Stimulated activated CD4-positive, alpha-beta T cell treated with anti-CD3 and anti-CD28 coated beads, Interleukin-1b, Interleukin-23, amount 100 ng/mL, for 1 hour (primary cell): ENCODE results near the gene C5orf22.
"Not testable (repeated sequence)": the region's sequence is repeated elsewhere in the genome, so short reads cannot be mapped to it uniquely, and the experiment has no call there.

Experiments used
- DNase-seq, 2 donors: peaks; one replicate each; pipeline ENCODE4 v3.0.0-alpha.2; 2020; ENCODE audit warnings: low read depth in 2 of 2

Gene C5orf22

DNA sequence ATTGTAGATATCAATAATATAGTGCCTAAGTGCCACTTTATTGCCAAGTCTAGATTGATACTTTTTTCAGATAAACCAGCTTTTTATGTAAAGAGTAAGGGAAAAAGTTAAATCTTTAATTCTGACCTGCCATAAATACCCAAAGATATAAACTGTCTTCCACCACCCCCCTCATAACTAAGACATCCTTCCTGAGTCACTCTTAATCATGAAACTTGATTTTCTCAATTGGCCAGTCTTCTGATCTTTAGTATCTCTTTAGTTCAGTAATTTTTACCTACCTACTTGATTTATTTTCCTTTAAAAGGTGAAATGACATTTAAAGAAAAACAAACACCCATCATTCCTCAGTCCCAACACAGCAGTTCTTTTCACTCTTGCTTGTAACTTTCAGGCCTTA is 21.8 kb downstream of the C5orf22 start:
- DNase-seq, result no peak

DNA sequence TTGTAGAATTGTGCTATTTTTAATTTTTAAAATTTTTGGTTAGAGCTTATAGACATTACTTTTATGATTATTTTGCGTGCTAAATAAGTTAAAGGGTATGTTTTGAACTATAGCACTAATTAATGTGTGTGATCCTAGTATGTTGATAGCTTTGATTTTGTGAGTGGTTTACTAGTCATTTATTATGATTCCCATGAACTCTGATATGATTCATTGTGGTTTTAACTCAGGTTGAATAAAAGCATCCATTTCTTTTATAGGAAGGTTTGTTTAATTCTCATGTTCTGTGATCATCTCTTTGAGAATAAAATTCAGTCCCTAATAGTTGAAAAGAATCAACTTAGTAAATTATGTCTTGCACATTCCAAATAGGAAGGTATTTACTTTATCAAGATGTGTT is 22.5 kb downstream of the C5orf22 start:
- no peak for DNase-seq

GRCh38 chr5:31556461-31556860 is 24.4 kb downstream of the C5orf22 start:
- DNase-seq, result no peak

GRCh38 chr5:31559942-31560341 is 27.8 kb downstream of the C5orf22 start:
- DNase-seq, result no peak

DNA sequence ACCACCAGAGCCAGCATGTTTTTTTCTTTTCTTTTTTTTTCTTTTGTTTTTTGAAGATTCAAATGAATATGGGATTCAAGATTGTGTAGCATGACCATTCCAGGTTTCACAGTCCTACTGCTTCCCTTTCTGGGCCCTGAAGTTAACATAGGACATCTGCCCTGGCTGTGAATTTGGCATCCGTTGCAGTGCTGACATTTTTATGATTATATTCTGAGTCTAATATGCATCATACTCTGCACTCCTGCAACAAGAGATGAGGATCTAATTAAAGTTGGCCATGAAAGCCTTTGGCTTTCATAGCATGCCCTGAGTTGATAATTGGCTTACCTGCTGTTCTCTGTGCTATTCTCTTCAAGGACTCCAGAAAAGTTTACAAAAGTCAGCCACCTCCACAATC is 29.8 kb downstream of the C5orf22 start:
- no peak for DNase-seq

GRCh38 chr5:31563216-31563615 is 31.1 kb downstream of the C5orf22 start:
- DNase-seq, result no peak

DNA sequence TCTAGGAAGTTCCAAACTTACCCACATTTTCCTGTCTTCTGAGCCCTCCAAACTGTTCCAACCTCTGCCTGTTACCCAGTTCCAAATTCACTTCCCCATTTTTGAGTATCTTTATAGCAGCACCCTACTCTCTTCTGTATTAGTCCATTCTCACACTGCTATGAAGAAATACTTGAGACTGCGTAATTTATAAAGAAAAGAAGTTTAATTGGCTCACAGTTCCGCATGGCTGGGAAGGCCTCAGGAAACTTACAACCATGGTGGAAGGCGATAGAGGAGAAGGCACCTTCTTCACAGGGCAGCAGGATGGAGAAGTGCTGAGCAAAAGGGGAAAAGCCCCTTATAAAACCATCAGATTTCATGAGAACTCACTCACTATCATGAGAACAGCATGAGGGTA is 34.3 kb downstream of the C5orf22 start:
- DNase-seq, result not testable (repeated sequence)

- no peak for DNase-seq
Measured at GRCh38 chr5:31568302-31568835, 36.3 kb downstream of the C5orf22 start.

GRCh38 chr5:31569068-31569467 is 37.0 kb downstream of the C5orf22 start:
- no peak for DNase-seq

DNA sequence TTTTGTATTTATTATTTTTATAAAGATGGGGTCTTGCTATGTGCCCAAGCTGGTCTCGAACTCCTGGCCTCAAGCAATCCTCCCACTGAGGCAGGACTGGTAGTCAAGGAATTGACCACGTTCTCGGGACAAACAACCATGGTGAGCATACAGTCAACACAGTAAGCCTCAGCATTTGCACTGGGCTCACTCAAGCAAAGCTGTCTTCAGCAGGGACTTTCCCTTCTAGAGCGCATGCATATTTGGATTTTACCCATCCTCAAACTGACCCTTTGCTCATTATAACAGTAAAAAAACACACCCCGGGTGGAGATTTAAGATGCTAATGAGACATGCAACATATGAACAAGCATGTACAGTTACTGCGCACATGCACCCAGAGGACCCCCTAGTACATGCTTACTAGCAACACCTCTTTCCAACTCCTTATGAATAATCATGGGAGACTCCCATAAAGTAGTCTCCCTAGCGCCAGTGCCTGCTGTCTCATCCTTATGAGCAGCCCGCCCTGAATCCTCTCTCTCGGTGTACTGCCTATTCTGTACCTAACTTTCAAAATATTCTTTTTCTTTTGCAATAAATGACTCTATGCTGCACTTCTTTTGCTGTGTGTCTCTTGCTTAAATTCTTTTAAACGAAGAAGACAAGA is 41.5 kb downstream of the C5orf22 start:
- DNase-seq, result no peak

- no peak for DNase-seq
Measured at GRCh38 chr5:31574772-31575171, 42.7 kb downstream of the C5orf22 start.

GRCh38 chr5:31577438-31577837 is 45.3 kb downstream of the C5orf22 start:
- no peak for DNase-seq

DNA sequence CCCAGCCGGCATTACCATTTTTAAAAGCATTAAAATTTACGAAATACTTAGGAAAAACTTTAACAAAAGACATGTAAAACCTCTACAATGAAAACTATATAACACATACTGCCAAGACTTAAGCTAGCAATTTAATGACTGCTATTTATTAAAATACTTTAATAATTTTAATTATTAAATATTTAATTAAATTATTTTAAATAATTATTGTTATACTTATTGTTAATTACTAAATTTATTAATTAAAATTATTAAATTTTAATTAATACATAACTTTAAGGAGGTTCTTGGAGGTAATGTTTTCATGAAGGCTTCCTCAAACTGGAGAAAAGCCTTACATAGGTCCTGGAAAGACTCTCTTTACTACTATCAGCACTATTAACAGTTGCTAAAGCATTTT is 47.5 kb downstream of the C5orf22 start:
- no peak for DNase-seq

GRCh38 chr5:31581498-31582099 is 49.5 kb downstream of the C5orf22 start:
- no peak for DNase-seq

GRCh38 chr5:31583129-31583528 is 51.0 kb downstream of the C5orf22 start:
- DNase-seq, result no peak

DNA sequence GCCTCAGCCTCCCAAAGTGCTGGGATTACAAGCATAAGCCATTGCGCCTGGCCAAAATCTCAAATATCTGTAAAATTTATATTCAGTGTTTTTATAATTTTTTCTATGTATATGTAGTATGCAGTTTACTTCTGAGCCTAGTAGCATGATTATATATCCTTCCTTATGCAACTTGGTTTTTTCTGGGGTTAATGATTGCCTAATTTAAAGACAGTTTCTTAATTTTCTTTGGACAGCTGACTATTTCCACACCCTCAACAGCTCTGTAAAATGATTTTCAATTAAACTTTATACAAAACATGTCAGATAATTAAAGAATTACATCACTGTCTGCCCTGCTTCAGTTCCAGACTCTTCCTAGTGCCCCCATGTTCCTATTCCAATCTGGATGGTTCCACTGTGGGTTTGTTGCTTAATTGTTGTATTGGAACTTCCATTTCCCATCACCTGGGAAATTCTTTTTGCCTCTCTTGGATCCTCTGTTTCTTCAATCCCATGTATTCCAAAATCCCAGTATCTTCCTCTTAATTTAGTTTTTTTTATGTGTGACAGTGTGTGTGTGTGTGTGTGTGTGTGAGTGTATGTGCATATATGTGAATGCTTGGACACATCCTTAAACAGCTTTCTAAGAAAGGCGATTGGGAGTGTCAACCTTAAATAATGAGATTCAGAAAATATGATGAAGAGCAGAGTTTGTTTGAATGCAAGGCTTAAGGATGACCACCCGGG is 53.2 kb downstream of the C5orf22 start:
- DNase-seq, result no peak

DNA sequence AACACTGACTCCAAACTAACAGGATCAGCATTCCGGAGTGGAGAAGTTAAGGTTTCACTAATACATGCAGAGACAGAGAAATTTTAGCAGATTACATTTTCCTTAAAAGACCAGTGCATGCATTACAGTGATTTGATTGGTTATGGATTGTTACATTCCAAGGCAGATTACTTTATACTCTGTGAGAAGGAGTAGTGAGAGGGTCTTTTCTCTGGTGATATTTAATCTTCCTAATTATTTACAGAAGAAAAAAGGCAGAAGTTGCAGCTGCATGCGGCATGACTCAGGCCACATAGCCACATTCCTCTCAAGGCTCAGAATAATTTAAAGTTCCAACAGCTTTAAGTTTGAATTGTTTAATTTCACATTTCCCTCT is 53.8 kb downstream of the C5orf22 start:
- no peak for DNase-seq

GRCh38 chr5:31587546-31587945 is 55.4 kb downstream of the C5orf22 start:
- DNase-seq, result no peak

DNA sequence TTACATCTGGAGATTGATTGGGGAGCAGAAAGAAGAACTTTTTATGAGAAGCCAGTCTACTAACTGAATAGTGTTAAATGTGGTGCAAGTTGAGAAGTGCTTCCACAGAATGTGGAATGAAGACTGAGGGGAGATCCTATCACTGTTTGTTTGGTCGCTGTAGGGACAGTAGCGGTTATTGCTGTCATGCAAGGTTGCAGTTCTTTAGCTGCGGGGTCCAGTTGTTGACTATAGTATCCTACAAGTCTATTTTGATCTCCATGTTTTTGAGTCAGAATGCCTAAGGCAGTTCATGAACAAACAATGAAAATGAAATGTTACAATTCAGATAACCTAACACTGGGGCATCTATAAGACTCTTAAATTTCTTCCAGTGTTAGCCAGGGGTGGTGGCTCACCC is 61.6 kb downstream of the C5orf22 start:
- no peak for DNase-seq

- DNase-seq, result no peak
Measured at GRCh38 chr5:31596354-31596753, 64.3 kb downstream of the C5orf22 start.

DNA sequence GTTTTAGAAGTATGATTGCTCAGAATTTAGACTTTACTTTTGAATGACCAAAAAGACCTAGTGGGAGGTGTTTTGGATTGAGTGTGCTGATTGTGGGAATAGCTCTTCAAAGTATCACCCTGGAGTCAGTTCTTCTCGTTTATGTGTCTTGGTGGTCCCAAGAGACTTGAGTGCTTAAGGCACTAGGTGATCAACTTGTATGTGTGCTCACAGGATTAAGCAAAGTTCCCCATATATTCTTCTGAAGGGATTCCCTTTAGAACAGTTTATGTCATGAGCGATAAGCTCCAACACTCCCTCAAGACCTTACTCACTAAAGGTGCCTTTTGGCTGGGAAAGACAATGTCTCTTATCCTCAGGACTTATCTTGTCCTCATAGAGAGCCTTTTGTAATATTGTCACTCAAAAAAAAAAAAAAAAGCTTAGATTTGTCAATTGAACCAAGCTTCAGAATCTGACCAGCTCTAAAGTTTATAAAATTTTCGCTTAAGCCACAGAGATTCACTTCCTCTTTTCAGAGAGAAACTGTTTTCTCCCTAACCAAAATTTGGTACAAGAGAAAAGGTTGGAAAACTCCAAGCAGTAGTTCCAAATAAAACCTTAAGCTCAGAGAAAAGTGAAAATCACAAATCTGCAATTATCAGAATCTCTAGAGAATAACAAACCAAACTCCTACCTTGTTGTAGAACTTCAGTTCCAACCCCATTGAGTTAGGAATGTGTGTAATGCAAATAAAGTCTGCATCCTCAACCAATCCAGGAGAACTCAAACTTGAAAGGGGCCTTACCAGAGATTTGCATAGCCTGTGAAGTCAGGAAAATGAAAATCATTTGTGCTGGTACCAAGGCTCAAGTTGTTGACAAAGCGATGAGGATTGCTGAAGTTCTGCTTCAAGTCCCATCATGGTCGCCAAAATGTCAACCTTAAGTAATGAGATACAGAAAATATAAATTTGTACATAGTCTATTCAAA is 66.8 kb downstream of the C5orf22 start:
- DNase-seq, result no peak

DNA sequence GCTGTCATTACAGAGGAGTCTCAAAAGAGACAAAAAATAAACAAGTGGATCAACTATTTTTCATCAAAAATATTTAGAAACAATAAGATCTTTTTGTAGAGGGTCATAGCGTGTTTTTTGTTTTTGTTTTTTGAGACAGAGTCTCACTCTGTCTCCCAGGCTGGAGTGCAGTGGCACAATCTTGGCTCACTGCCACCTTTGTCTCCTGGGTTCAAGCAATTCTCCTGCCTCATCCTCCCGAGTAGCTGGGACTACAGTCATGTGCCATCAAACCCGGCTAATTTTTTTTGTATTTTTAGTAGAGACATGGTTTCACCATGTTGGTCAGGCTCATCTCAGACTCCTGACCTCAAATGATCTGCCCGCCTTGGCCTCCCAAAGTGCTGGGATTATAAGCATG is 70.2 kb downstream of the C5orf22 start:
- not testable (repeated sequence) for DNase-seq
